DND-41 (cell line): ENCODE data around the gene ZNF609.

ENCODE experiments used
- CTCF ChIP-seq: IDR thresholded peaks from 2 replicates; pipeline ENCODE4 v1.5.1; 2012; ENCODE audit warnings: borderline replicate concordance, low read length, moderate library complexity, mild to moderate bottlenecking; ENCODE audit not compliant: poor library complexity, severe bottlenecking; ENCODE audit errors: extremely low read depth
- EZH2 ChIP-seq: IDR thresholded peaks from 3 replicates; pipeline ENCODE4 v1.6.1; 2012; ENCODE audit warnings: borderline replicate concordance, low read depth, mild to moderate bottlenecking, moderate library complexity, low read length, inconsistent platforms; ENCODE audit not compliant: severe bottlenecking

- no peak for TF ChIP-seq CTCF
- TF ChIP-seq EZH2: no peak
Measured at GRCh38 chr15:64683378-64683777, 223.0 kb downstream of the ZNF609 start.
